MM.1S (cell line): ENCODE data around the gene TMEM184B.

Source experiments
- EZH2 ChIP-seq: fragments of 300-600 bp; sonication (generic); optimal IDR thresholded peaks from 2 replicates; pipeline ENCODE3; 2017; ENCODE audit warnings: low read depth, mild to moderate bottlenecking, antibody characterized with exemption, low read length, mixed read lengths
- EZH2phosphoT487 ChIP-seq: fragments of 300-600 bp; sonication (generic); IDR thresholded peaks from 2 replicates; pipeline ENCODE4 v1.6.1; 2018; ENCODE audit warnings: antibody characterized with exemption, low read length
- TF ChIP-seq, protein P1 (sequence below): fragments of 300-600 bp; sonication (generic); IDR thresholded peaks from 2 replicates; pipeline ENCODE4 v1.5.1; 2016; ENCODE audit warnings: antibody characterized with exemption, low read length, mixed read lengths

DNA sequence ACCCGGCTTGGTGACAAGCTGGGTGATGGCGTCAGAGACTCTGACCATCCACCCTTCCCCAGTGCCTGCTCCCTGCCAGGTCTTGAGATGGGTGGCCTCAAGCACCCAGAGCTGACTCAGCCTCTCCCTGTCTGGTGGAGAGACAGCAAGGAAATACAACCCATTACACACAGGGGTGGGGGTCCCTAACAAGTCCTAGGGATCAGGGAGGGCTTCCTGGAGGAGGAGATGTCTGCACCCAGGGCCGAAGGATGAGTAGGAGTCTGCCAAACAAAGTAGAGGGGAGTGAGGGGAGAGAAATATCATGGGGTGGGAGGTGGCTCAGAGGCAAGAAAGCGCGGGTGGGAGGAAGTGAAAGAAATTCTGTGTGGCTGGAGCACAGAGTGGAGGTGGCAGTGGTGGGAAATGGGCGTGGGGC, 64.2 kb downstream of the TMEM184B start:
- TF ChIP-seq, protein P1, sequence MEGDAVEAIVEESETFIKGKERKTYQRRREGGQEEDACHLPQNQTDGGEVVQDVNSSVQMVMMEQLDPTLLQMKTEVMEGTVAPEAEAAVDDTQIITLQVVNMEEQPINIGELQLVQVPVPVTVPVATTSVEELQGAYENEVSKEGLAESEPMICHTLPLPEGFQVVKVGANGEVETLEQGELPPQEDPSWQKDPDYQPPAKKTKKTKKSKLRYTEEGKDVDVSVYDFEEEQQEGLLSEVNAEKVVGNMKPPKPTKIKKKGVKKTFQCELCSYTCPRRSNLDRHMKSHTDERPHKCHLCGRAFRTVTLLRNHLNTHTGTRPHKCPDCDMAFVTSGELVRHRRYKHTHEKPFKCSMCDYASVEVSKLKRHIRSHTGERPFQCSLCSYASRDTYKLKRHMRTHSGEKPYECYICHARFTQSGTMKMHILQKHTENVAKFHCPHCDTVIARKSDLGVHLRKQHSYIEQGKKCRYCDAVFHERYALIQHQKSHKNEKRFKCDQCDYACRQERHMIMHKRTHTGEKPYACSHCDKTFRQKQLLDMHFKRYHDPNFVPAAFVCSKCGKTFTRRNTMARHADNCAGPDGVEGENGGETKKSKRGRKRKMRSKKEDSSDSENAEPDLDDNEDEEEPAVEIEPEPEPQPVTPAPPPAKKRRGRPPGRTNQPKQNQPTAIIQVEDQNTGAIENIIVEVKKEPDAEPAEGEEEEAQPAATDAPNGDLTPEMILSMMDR: no peak
- TF ChIP-seq EZH2phosphoT487: no peak
- TF ChIP-seq EZH2: no peak
